Neural cell (in vitro differentiated cells): ENCODE measurements around the gene FSIP2. TPM values are rescaled to one million over a fixed set of nuclear protein-coding genes. Genes with fewer than 3 reads are reported as not detected.

Experiments used
- H2AFZ ChIP-seq: fragments of 200-600, 300-800 bp; sonication (generic), shearing (Covaris generic); 2 replicates; pipeline ENCODE4 v1.6.0; 2014; ENCODE audit warnings: low read depth, mild to moderate bottlenecking, antibody characterized with exemption, low read length, moderate library complexity
- H3F3A ChIP-seq: fragments of 200-600 bp; shearing (Covaris generic); 2 replicates; pipeline ENCODE4 v1.6.1; 2016; ENCODE audit warnings: mild to moderate bottlenecking, moderate library complexity, mixed read lengths, antibody characterized with exemption, low read length; ENCODE audit not compliant: insufficient read depth, poor library complexity, severe bottlenecking
- H3K27ac ChIP-seq: fragments of 200-600, 300-800 bp; sonication (generic), shearing (Covaris generic); 2 replicates; pipeline ENCODE4 v1.5.1; 2014; ENCODE audit warnings: mild to moderate bottlenecking, low read length, moderate library complexity
- H3K27me3 ChIP-seq: fragments of 300-800, 200-600 bp; sonication (generic), shearing (Covaris generic); 2 replicates; pipeline ENCODE4 v1.6.0; 2014; ENCODE audit warnings: mild to moderate bottlenecking, low read depth, low read length, moderate library complexity; ENCODE audit not compliant: insufficient read depth
- H3K36me3 ChIP-seq: fragments of 300-800, 200-600 bp; sonication (generic), shearing (Covaris generic); 2 replicates; pipeline ENCODE4 v1.5.1; 2014; ENCODE audit warnings: mild to moderate bottlenecking, antibody characterized with exemption, low read length, moderate library complexity; ENCODE audit not compliant: insufficient read depth
- H3K4me2 ChIP-seq: fragments of 300-800, 200-600 bp; sonication (generic), shearing (Covaris generic); 2 replicates; pipeline ENCODE4 v1.6.0; 2014; ENCODE audit warnings: mild to moderate bottlenecking, low read length
- H3K4me3 ChIP-seq: fragments of 300-800, 200-600 bp; sonication (generic), shearing (Covaris generic); 2 replicates; pipeline ENCODE4 v1.5.1; 2014; ENCODE audit warnings: mild to moderate bottlenecking, low read length, moderate library complexity
- H3K79me2 ChIP-seq: fragments of 200-600 bp; shearing (Covaris generic); replicated peaks from 2 replicates; pipeline ENCODE4 v1.6.0; 2014; ENCODE audit warnings: mild to moderate bottlenecking, low read length, moderate library complexity; ENCODE audit not compliant: insufficient read depth
- H3K9ac ChIP-seq: fragments of 300-800, 200-600 bp; sonication (generic), shearing (Covaris generic); 2 replicates; pipeline ENCODE4 v1.6.1; 2016; ENCODE audit warnings: mild to moderate bottlenecking, low read length, mixed read lengths
- H3K9me2 ChIP-seq: fragments of 200-600 bp; shearing (Covaris generic); 2 replicates; pipeline ENCODE4 v1.6.1; 2016; ENCODE audit warnings: mild to moderate bottlenecking, low read length, mixed read lengths; ENCODE audit not compliant: insufficient read depth
- H3K9me3 ChIP-seq: fragments of 200-600, 300-800 bp; sonication (generic), shearing (Covaris generic); 2 replicates; pipeline ENCODE4 v1.6.1; 2016; ENCODE audit warnings: mild to moderate bottlenecking, mixed run types, low read length, moderate library complexity, mixed read lengths
- H4K20me1 ChIP-seq: fragments of 200-600 bp; shearing (Covaris generic); 2 replicates; pipeline ENCODE4 v1.6.1; 2016; ENCODE audit warnings: mild to moderate bottlenecking, mixed run types; ENCODE audit not compliant: insufficient read depth
- CTCF ChIP-seq: fragments of 450-650 bp; IDR thresholded peaks from 2 replicates; pipeline ENCODE4 v1.5.1; 2014; ENCODE audit warnings: antibody characterized with exemption, mild to moderate bottlenecking, moderate library complexity; ENCODE audit not compliant: poor library complexity, severe bottlenecking
- EP300 ChIP-seq: fragments of 450-650 bp; conservative IDR thresholded peaks from 2 replicates; pipeline ENCODE4 v1.6.1; 2014; ENCODE audit warnings: antibody characterized with exemption, mild to moderate bottlenecking, moderate library complexity; ENCODE audit not compliant: poor library complexity, severe bottlenecking
- EZH2 ChIP-seq: fragments of 200-600, 300-800 bp; shearing (Covaris generic), sonication (generic); IDR thresholded peaks from 2 replicates; pipeline ENCODE4 v1.6.1; 2014; ENCODE audit warnings: antibody characterized with exemption, low read length, borderline replicate concordance, mild to moderate bottlenecking; ENCODE audit not compliant: insufficient read depth, poor library complexity, severe bottlenecking
- MXI1 ChIP-seq: fragments of 450-650 bp; conservative IDR thresholded peaks from 2 replicates; pipeline ENCODE4 v1.6.1; 2014; ENCODE audit warnings: antibody characterized with exemption, mild to moderate bottlenecking; ENCODE audit not compliant: poor library complexity, severe bottlenecking
- POLR2AphosphoS5 ChIP-seq: IDR thresholded peaks from 2 replicates; pipeline ENCODE4 v1.6.1; 2012
- RAD21 ChIP-seq: fragments of 450-650 bp; conservative IDR thresholded peaks from 2 replicates; pipeline ENCODE4 v1.6.1; 2014; ENCODE audit warnings: antibody characterized with exemption, mild to moderate bottlenecking, moderate library complexity
- REST ChIP-seq: IDR thresholded peaks from 2 replicates; pipeline ENCODE4 v1.6.1; 2012; ENCODE audit warnings: borderline replicate concordance
- SMC3 ChIP-seq: fragments of 450-650 bp; conservative IDR thresholded peaks from 2 replicates; pipeline ENCODE4 v1.6.1; 2014; ENCODE audit warnings: antibody characterized with exemption, mild to moderate bottlenecking, moderate library complexity; ENCODE audit not compliant: poor library complexity
- TAF1 ChIP-seq: IDR thresholded peaks from 2 replicates; pipeline ENCODE4 v1.6.1; 2012; ENCODE audit warnings: low read depth
- polyA plus RNA-seq: library from polyadenylated mRNA; depleted of rRNA; stranded (reverse); fragments of >200 nt; gene quantifications from 2 replicates; pipeline ENCODE4 v1.2.3, GENCODE V29; 2014

The FSIP2 gene
- polyA plus RNA-seq, 1 donor from 2014 or later, result 11.0 TPM

- TF ChIP-seq POLR2AphosphoS5, result no peak
- no peak for TF ChIP-seq SMC3
- no peak for TF ChIP-seq EZH2
- no peak for TF ChIP-seq MXI1
- no peak for TF ChIP-seq CTCF
- TF ChIP-seq EP300, result no peak
- no peak for TF ChIP-seq RAD21
- TF ChIP-seq REST, result no peak
- no peak for TF ChIP-seq TAF1
- H3K79me2 ChIP-seq, result no peaks in the 10 kb centered on the region
- H3K27me3 ChIP-seq, result no peaks in the 10 kb centered on the region
- H3F3A ChIP-seq, result no peaks in the 10 kb centered on the region
- H3K27ac ChIP-seq, result no peak overlapping the region
- H3K4me3 ChIP-seq, result no peak overlapping the region
- no peaks in the 10 kb centered on the region for H3K9me3 ChIP-seq
- H2AFZ ChIP-seq, result no peak overlapping the region
- no peak overlapping the region for H3K9ac ChIP-seq
- no peaks in the 10 kb centered on the region for H4K20me1 ChIP-seq
- H3K36me3 ChIP-seq, result no peaks in the 10 kb centered on the region
- no peak overlapping the region for H3K4me2 ChIP-seq
- H3K9me2 ChIP-seq, result no peaks in the 10 kb centered on the region
Observed at GRCh38 chr2:185854885-185855284, 116.3 kb downstream of the FSIP2 start.

- H3K9me3 ChIP-seq, result no peaks in the 10 kb centered on the region
- H3K9me2 ChIP-seq, result no peaks in the 10 kb centered on the region
- TF ChIP-seq REST (no peak), EZH2 (no peak), RAD21 (no peak), CTCF (no peak), MXI1 (no peak), SMC3 (no peak), EP300 (no peak), TAF1 (no peak), POLR2AphosphoS5 (no peak)
- no peak overlapping the region for H3K9ac ChIP-seq
- H3K36me3 ChIP-seq, result no peaks in the 10 kb centered on the region
- H3K27ac ChIP-seq, result no peak overlapping the region
- H3K4me3 ChIP-seq, result no peak overlapping the region
- H4K20me1 ChIP-seq, result no peaks in the 10 kb centered on the region
- H3K27me3 ChIP-seq, result no peaks in the 10 kb centered on the region
- no peak overlapping the region for H2AFZ ChIP-seq
- no peaks in the 10 kb centered on the region for H3F3A ChIP-seq
- no peaks in the 10 kb centered on the region for H3K79me2 ChIP-seq
- H3K4me2 ChIP-seq, result no peak overlapping the region
Observed at GRCh38 chr2:185857691-185858090, 119.1 kb downstream of the FSIP2 start.
